ES-I3 (cell line): ENCODE results near the gene IRF1.

Experiments
- H3K36me3 ChIP-seq: 2 replicates; pipeline ENCODE4 v1.6.1; 2013; ENCODE audit warnings: mild to moderate bottlenecking, low read length, control low read depth, moderate library complexity; ENCODE audit not compliant: insufficient read depth
- H3K4me1 ChIP-seq: 2 replicates; pipeline ENCODE4 v1.6.1; 2013; ENCODE audit warnings: mild to moderate bottlenecking, control low read depth, low read length; ENCODE audit not compliant: insufficient read depth
- H3K9ac ChIP-seq: 2 replicates; pipeline ENCODE4 v1.6.1; 2013; ENCODE audit warnings: low read depth, mild to moderate bottlenecking, low read length, moderate library complexity
- H3K9me3 ChIP-seq: 2 replicates; pipeline ENCODE4 v1.6.1; 2013; ENCODE audit warnings: mild to moderate bottlenecking, low read length, moderate library complexity; ENCODE audit not compliant: control insufficient read depth, insufficient read depth

Gene IRF1

DNA sequence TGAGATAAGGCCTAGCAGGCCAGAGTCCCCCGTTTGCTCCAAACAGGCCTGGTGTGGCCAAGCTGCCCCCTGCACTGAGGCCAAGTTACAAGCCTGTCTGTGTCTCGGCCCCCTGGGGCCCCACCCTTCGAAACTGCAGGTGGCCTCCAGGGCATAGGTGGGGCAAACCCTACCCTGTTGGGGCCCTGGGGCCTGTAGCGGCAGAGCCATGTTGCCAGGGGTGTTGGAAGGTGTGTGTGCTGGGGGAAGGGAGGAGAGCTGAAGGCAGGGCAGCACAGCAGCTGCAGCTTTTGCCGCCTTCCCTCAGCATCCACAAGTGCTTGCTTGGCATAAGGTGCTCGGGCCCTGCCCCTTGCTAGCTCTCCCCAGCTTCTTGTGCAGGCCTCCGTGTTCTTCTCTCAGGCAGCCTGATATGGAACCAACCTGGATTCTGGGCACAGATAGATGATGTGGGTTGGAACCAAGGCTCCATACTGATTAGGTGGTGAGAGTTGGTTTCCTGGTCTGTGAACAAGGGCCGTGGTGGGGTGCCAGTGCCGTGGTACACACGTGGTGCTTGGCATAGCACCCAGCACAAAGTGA lies 12.7 kb downstream of the IRF1 start:
- no peaks in the 10 kb centered on the region for H3K9me3 ChIP-seq
- H3K9ac ChIP-seq, result no peak overlapping the region
- H3K4me1 ChIP-seq, result peaks cover 11% of the 10 kb centered on the region; the same call in 1 of the 2 replicates
- H3K36me3 ChIP-seq, result no peaks in the 10 kb centered on the region; the same call in 1 of the 2 replicates

DNA sequence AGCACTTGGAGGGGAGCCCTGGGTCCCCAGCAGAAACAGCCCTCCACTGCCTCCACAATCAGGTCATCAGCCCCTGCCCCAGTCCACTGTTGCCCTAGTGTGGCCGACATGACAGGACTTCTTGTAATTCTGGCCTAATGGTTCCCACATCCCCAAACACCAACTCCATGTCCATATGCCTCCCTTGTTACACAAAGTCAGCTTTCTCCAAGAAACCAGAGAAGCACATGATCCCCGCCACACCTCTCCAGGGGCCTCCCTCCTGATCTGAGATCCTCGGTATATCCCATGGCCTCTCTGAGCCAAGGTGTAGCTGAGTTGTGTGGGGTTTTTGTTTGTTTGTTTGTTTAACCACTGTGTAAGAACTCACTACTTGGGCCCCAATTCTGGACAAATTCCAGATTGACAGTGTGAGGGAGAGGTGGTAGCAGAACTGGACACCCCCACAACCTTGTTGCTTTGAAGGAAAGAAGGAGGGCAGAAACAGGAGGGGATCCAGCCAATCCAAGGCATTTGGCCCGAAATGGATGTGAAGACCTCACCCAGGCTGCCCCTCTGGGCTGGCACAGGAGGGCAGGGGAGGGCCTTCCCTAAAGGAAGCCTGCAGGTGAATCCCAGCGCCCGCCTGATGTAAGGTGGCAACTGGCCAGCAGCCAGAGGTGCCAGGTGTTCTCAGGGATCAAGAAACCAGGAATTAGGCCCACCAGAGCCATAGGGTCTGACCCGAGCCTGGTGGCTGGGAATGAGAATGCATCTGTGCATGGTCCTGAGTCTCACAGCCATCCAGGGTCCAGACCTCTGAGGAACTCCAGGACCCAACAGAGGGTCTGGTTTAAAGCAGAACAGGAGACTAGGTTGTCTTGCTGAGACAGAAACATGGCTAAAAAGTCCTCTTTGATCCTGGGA lies 13.4 kb downstream of the IRF1 start:
- Histone ChIP-seq H3K4me1 (peaks cover 11% of the 10 kb centered on the region; the same call in 1 of the 2 replicates), H3K9me3 (no peaks in the 10 kb centered on the region), H3K9ac (no peak overlapping the region), H3K36me3 (no peaks in the 10 kb centered on the region; the same call in 1 of the 2 replicates)

DNA sequence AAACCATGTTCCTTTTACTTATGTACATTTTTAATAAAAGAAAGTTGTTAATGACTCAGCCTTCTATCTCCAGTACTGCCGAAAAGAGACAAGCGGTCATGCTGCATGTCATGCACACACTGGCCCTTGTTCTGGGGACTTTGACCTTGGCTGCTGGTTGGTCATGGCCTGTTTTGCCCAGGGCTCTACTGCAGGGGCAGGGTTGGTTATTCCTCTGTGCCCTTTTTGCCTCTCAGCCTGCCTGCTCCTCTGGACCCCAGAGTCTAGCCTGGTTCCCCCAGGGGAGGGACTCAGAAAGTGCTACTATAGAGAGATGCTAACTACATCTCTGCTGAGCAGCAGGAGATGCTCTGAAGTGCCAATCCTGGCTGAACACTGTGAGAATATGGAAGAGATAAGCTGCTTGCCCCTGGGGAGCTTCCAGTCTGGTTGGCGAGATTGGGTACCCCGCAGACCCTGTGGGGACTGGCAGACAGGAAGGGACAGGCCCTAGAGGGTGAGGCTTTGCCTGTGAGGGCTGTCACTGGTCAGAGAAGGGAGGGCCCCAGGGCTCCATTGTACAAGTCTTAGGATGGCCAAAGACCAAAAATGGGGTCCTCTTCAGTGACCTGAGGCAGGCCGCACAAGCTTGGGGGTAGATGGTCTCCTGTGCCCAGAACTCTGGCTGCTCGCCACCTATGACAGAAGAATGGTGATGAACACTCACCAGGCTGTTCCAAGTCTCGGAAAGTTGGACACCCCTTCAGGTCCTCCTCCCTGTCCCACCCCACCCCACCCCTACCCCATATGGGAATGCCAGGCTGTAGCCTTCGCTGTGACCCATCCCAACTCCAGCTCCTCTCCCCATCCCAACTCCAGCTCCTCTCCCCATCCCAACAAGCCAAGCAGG lies 14.3 kb downstream of the IRF1 start:
- Histone ChIP-seq H3K36me3 (no peaks in the 10 kb centered on the region), H3K9ac (no peak overlapping the region), H3K9me3 (no peaks in the 10 kb centered on the region), H3K4me1 (peaks cover 11% of the 10 kb centered on the region; the same call in 1 of the 2 replicates)

GRCh38 chr5:132475497-132475882 lies 15.1 kb downstream of the IRF1 start:
- Histone ChIP-seq H3K36me3 (no peaks in the 10 kb centered on the region), H3K4me1 (peaks cover 11% of the 10 kb centered on the region; the same call in 1 of the 2 replicates), H3K9me3 (no peaks in the 10 kb centered on the region), H3K9ac (no peak overlapping the region)

DNA sequence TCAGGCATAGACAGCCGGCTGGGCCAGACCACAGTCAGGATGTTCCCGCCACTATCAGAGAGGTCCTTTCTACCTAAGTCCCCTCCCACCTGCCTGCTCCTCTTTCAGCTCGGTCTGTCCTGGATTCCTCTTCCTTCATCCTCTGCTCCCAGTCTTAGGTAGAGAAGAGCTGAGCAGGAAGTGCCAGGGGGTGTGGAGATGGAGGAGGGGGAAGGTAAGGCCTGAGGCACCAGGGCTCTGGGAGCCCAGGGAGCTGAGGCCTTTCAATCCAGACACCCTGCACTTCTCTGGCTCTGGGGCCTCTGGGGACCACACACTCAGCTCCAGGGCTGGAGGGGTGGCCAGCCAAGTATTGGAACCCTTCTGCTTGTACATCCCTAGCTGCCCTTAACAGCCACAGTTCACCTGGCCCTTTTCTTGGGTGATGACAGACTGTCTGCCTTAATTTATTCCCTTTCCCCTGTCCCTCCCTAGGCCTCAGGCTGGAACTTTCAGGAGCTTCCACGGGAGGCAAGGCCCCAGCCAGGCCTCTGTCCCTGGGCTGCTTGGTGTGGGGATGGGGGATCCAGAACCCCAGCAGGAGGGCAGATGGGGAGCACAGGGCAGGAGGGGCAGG lies 15.6 kb downstream of the IRF1 start:
- Histone ChIP-seq H3K9me3 (no peaks in the 10 kb centered on the region), H3K9ac (no peak overlapping the region), H3K4me1 (peaks cover 11% of the 10 kb centered on the region; the same call in 1 of the 2 replicates), H3K36me3 (no peaks in the 10 kb centered on the region)

DNA sequence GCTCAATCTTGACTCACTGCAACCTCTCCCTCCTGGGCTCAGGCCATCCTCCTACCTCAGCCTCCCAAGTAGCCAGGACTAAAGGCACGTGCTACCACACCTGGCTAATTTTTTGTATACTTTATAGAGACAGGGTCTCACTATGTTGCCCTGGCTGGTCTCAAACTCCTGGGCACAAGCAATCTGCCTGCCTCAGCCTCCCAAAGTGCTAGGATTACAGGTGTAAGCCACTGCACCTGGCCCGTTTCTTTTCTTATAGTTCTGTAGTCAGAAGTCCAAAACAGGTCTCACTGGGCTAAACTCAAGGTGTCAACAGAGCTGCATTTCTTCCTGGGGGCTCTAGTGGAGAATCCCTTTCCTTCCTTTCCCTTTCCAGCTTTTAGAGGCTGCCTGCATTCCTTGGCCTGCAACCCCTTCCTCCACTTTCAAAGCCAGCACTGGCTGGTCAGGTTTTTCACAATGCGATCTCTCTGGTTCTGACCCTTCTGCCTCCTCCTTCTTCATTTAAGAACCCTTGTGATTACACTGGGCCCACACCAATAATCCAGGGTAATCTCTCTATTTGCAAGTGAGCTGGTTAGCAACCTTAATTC lies 16.3 kb downstream of the IRF1 start:
- Histone ChIP-seq H3K36me3 (no peaks in the 10 kb centered on the region), H3K9ac (no peak overlapping the region), H3K4me1 (peaks cover 11% of the 10 kb centered on the region; the same call in 1 of the 2 replicates), H3K9me3 (no peaks in the 10 kb centered on the region)

DNA sequence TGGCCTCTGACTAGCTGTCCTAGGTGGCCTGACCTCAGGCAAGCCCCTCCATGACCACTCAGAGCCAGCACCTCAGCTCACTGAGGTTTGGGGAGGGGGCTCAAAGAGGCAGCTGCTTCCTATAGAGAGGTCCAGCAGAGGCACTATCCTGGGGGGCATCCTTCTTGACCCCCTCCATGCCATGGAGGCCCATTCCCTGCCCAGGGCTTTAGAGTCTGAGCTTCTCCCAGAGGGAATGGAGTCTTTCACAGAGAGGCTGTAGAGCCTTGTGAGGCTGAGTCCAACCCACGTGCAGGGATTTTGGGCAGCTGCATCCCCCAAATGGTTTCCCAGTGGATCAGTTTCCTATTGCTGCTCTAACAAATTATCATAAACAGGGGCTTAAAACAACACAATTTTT lies 16.9 kb downstream of the IRF1 start:
- Histone ChIP-seq H3K36me3 (no peaks in the 10 kb centered on the region), H3K9me3 (no peaks in the 10 kb centered on the region), H3K9ac (no peak overlapping the region), H3K4me1 (peaks cover 11% of the 10 kb centered on the region; the same call in 1 of the 2 replicates)

DNA sequence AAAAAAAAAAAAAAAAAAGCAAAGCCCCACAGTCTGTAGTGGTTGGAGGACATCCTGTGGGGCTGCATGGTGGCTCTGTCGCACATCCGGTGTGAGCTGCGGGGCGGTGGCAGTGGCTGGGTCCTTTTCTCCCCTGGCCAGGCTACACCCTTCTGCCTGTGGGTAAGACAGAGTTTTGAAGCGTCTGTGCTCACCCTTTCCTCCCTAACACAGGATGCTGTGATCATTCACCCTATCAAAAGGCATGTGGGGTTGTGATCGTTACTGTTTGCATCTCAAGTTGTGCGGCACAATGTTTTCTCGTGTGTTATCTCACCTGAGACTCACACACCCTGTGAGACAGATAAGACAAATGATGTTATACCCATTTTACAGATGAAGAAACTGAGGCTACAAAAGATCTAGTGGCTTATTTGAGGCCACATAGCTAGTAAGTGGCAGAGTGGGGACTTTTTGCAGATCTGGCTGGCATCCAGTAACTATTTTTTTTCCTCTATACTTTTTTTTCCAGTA lies 17.5 kb downstream of the IRF1 start:
- H3K9ac ChIP-seq, result no peak overlapping the region
- H3K36me3 ChIP-seq, result no peaks in the 10 kb centered on the region
- peaks cover 11% of the 10 kb centered on the region; the same call in 1 of the 2 replicates for H3K4me1 ChIP-seq
- H3K9me3 ChIP-seq, result no peaks in the 10 kb centered on the region

GRCh38 chr5:132472431-132472830 lies 18.1 kb downstream of the IRF1 start:
- Histone ChIP-seq H3K36me3 (no peaks in the 10 kb centered on the region), H3K4me1 (peaks cover 11% of the 10 kb centered on the region; the same call in 1 of the 2 replicates), H3K9me3 (no peaks in the 10 kb centered on the region), H3K9ac (no peak overlapping the region)

DNA sequence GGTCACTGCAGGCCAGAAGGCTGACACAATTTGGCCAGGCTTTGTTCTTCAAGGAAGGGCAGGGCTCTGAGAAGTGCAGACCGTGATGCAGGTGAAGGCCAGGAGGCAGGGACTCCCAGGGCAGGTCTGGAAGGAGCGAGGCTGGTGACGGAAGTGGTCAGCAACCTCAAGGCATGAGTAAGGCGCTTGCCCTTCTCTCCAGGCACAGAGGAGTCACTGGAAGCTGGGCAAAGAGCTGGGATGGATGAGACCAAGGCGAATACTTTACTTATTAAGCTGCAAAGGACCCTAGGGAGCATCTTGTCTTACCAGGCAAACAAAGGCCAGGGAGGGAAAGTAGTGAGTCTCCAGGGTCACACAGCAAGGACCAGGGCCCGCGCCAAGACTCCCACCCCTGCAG lies 18.6 kb downstream of the IRF1 start:
- no peak overlapping the region for H3K9ac ChIP-seq
- H3K36me3 ChIP-seq, result no peaks in the 10 kb centered on the region
- H3K9me3 ChIP-seq, result no peaks in the 10 kb centered on the region
- H3K4me1 ChIP-seq, result peaks cover 11% of the 10 kb centered on the region; the same call in 1 of the 2 replicates

- Histone ChIP-seq H3K9ac (no peak overlapping the region), H3K9me3 (no peaks in the 10 kb centered on the region), H3K4me1 (peaks cover 13% of the 10 kb centered on the region; the same call in 1 of the 2 replicates), H3K36me3 (no peaks in the 10 kb centered on the region)
These were observed 19.2 kb downstream of the IRF1 start for GRCh38 chr5:132471151-132471907.

- Histone ChIP-seq H3K36me3 (no peaks in the 10 kb centered on the region), H3K9me3 (no peaks in the 10 kb centered on the region), H3K9ac (no peak overlapping the region), H3K4me1 (peaks cover 17% of the 10 kb centered on the region; the same call in 1 of the 2 replicates)
These were observed 20.0 kb downstream of the IRF1 start for GRCh38 chr5:132470596-132470995.

GRCh38 chr5:132470010-132470392 lies 20.6 kb downstream of the IRF1 start:
- Histone ChIP-seq H3K9ac (no peak overlapping the region), H3K4me1 (peaks cover 16% of the 10 kb centered on the region)

More at GRCh38 chr5:132470010-132470392, 20.6 kb downstream of the IRF1 start:
- Histone ChIP-seq H3K9me3 (no peaks in the 10 kb centered on the region), H3K36me3 (no peaks in the 10 kb centered on the region)
